GM12872 (cell line): Measurements from ENCODE around the gene ADCY6.

ENCODE experiments used
- TF ChIP-seq, protein P1 (sequence below): IDR thresholded peaks from 3 replicates; pipeline ENCODE4 v1.5.1; 2011; ENCODE audit warnings: low read depth, mild to moderate bottlenecking, low read length, moderate library complexity; ENCODE audit not compliant: insufficient read depth

The ADCY6 gene

GRCh38 chr12:48814262-48815125, 25.6 kb upstream of the ADCY6 start:
- TF ChIP-seq, protein P1, sequence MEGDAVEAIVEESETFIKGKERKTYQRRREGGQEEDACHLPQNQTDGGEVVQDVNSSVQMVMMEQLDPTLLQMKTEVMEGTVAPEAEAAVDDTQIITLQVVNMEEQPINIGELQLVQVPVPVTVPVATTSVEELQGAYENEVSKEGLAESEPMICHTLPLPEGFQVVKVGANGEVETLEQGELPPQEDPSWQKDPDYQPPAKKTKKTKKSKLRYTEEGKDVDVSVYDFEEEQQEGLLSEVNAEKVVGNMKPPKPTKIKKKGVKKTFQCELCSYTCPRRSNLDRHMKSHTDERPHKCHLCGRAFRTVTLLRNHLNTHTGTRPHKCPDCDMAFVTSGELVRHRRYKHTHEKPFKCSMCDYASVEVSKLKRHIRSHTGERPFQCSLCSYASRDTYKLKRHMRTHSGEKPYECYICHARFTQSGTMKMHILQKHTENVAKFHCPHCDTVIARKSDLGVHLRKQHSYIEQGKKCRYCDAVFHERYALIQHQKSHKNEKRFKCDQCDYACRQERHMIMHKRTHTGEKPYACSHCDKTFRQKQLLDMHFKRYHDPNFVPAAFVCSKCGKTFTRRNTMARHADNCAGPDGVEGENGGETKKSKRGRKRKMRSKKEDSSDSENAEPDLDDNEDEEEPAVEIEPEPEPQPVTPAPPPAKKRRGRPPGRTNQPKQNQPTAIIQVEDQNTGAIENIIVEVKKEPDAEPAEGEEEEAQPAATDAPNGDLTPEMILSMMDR, result peak; percentile 99

DNA sequence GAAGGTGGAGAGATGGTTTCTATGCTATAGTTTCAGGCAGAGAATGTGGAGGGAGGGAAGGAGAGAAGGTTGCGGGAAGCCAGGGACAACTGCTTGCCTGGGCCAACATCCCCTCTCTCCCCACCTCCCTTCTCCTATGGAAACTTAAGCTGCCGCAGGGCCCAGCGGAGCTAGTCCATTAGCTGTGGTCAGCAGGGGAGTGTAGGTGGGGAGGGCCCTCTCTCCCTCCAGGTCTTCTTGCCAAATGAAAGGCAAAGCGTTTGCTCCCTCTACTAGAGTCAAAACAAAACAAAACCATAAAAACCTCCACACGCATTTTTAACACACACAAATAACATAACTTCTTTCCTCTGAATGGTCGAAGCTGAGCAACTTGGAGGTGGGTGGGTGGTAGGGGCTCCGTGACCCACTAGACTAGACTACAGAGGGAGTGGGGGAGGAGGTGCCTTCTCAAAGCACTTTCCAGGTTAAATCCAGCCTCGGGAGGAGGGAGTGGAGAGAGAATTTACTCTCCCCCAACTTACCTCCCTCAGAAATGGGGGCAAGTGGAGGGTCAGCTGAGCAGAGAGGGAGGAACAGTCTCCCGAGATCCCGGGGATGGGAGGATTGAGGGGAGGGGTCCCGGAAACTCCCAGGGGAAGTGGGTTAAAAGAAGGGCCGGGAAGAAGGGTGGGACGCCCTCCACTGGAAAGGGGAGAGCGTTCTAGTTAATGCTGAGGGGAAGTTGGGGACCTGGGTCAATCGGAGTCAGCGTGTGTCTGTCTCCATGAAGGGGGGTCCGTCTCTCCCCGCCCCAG, 24.8 kb upstream of the ADCY6 start:
- TF ChIP-seq, protein P1, result 0 out of 3 replicates have a peak, but pooled peaks have one; percentile 1

DNA sequence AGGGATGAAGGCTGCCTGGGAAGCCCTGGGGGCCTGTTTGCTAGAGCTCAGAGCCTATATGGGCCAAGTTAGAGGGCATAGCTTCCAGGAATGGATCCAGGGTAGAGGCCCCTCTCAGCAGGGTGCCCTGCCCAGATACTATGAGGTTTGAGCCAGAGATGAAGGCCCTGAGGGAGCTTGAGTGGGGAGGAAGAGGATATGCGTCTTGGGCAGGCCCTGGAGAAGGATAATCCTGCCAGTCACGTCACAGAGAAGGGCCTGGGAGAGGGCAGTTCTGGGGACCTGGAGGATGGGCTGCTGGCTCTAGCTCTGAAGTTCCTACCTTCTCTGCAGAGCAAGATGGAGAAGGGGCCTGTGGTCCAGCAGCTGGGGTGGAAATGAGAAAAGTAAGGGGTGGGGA, 23.5 kb upstream of the ADCY6 start:
- TF ChIP-seq, protein P1, result no peak

- TF ChIP-seq, protein P1, result no peak
These were observed 22.7 kb upstream of the ADCY6 start for GRCh38 chr12:48811437-48812090.

DNA sequence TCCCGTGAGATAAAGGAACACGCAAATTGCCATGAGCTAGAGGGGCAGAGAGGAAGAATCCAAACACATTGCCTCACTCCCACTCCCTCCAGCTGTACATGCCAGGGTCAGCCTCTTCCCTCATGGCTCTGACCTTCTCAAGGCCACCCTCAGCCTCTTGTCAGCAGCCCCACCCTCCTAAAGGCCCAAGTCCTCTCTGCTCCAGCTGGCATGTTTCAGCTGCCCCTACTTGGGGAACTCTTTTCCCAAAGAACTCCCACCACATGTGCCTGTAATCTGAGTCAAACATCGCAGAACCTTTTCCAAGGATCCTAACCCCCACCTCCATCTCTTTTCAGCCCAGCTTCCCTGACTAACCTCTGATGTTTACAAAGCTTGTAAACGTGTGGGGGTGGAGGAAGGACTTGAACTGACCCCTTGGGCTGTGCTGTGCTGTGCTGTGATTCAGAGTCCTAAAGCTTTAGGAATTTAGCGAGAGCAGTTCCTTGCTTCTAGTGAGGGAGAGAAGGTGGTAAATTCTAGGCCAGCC, 22.1 kb upstream of the ADCY6 start:
- TF ChIP-seq, protein P1, result no peak

DNA sequence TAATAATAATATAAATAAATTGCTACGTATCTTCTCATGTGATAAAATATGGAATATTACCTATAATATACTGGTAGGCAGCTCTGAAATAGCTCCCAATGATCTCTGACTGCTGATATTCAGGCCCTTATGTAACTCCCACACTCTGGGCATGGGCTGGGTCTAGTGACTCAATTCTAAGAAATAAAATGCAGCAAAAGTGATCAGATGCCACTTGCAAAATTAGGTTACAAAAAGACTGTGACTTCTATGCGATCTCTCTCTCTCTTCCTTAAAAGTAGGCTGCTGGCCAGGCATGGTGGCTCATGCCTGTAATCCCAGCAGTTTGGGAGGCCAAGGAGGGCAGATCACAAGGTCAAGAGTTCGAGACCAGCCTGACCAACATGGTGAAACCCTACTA, 19.1 kb upstream of the ADCY6 start:
- TF ChIP-seq, protein P1, result no peak

DNA sequence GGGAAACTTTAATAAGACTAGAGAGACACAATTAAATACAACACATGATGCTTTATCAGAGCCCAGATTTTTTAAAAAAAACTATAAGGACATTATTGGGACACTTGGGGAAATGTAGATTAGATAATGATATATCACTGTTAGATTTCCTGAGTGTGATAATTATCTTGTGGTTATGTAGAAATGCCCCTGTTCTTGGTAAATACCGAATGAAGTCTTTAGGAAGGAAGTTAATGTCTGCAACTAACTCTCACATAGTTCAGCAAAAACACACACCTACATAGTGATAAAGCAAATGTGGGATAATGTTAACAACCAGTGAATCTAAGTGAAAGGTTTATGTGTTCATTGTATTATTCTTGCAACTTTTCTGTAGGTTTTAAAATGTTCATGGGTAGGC, 14.8 kb upstream of the ADCY6 start:
- TF ChIP-seq, protein P1, result no peak
